ENCODE data around the gene CASKIN1.
A peak's percentile ranks its signal among the peaks of the same experiment; 100 is the strongest.
"Not testable (repeated sequence)": the region's sequence is repeated elsewhere in the genome, so short reads cannot be mapped to it uniquely, and the experiment has no call there.

CASKIN1 gene

DNA sequence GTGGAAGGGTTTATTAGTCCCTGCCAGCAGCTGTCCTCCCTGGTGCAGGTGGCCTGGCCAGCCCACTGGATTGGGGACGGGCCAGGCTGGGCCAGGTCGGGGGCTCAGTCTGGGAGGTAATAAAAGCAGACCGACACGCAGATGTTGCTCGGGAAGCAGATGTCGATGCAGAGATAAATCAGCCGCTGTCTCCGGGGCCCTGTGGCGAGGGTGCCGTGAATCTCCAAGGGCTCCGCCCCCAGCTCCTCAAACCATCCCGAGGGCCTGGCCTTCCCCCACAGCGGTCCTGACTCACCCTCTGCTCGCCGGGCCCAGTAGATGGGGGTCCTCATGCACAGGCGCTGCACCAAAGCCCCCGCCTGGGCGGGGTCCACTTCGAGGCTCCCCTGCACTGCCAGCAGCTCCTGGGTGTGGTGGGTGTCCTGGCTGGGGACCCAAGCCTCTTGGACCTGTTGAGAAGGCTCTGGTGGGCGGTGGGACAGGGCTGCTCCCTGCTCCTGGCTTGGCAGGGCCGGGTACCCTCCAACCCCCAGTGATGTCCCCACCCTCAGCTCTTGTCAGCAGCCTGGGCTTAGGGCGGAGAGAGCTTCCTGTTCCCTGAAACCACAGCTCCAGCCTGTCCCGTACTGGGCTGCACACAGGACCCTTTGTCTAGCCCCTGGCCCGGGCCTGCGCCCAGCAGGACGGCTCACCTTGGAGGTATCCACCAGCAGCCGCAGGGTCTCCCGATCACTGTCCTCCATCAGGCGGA, 13.0 kb upstream of the CASKIN1 start:
- no peak for DNase-seq

DNA sequence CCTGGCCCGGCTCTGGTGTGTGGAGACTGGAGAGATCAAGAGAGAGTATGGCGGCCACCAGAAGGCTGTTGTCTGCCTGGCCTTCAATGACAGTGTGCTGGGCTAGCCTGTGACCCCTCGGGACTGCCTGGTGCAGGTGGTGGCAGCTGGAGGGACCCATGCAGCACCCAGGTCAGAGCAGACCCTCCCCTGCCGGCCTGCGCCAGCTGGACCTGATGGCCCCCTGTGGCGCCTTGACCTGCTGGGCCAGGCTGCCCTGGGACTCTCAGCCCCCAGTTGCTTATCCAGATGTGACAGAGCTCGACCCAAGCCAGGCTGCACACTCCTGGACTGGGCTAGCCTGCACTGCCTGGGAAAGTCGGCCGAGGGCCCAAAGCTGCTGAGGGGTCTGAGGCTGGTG, 12.4 kb upstream of the CASKIN1 start:
- no peak for DNase-seq

DNA sequence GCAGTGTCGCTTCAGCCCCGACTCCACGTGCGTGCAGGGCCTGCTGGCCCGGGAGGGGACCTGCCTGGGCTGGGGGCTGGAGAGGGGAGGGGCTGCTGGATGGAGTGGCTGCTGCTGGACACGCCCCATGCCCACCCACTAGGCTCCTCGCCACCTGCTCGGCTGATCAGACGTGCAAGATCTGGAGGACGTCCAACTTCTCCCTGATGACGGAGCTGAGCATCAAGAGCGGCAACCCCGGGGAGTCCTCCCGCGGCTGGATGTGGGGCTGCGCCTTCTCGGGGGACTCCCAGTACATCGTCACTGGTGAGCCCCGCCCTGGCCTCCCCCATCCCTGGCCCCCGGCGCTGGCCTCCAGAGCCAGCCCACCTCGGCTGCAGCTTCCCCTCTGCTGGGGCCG, 11.9 kb upstream of the CASKIN1 start:
- no peak for DNase-seq

DNA sequence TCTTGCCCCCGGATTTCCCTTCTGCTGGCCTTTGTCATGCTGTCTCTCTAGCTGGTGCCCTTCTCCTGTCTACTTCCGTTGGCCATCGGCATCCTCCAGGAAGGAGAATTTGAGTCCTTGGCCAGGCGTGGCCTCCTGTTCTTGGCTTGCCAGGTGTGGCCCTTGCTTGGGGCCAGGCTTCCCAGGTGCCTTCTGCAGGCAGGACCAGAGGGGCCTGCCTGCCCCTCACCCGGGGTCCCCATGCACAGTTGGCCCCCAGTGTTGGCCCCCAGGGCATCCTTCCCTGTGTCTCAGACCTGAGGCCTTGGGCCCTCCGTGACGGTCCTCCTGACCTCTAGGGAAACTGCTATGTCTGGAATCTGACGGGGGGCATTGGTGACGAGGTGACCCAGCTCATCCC, 11.5 kb upstream of the CASKIN1 start:
- no peak for DNase-seq

DNA sequence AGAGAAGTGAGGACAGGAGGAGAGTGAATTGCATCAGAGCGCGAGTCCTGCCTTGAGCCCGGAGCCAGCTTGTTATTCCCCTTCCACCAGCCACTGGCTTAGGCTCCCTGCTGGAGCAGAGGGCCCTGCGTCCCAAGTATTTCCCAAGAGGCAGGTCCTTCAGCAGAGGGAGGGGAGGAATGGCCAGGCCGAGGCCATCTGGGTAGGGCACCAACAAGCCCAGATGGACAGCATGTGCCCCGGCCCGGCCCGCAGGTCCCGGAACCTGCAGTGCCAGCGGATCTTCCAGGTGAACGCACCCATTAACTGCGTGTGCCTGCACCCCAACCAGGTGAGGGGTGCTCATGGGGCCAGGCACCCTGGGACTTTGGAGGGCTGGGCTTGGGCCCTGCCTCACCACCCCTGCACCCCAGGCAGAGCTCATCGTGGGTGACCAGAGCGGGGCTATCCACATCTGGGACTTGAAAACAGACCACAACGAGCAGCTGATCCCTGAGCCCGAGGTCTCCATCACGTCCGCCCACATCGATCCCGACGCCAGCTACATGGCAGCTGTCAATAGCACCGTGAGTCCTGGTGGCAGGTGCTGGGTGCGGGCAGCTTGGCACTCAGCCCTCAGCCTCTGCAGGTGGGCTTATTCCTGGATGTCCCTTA, 10.5 kb upstream of the CASKIN1 start:
- DNase-seq: no peak

DNA sequence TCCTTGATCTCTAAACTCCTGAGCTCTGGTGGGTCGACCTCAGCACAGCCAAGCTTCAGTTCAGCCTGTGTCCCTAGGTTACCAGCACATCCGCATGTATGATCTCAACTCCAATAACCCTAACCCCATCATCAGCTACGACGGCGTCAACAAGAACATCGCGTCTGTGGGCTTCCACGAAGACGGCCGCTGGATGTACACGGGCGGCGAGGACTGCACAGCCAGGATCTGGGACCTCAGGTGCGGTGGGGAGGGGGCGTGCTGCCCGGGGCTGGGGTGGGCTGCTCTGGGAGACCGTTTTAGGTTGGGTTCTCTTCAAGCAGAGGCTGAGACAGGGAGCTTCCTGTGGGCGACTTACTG, 10.0 kb upstream of the CASKIN1 start:
- DNase-seq: no peak

DNA sequence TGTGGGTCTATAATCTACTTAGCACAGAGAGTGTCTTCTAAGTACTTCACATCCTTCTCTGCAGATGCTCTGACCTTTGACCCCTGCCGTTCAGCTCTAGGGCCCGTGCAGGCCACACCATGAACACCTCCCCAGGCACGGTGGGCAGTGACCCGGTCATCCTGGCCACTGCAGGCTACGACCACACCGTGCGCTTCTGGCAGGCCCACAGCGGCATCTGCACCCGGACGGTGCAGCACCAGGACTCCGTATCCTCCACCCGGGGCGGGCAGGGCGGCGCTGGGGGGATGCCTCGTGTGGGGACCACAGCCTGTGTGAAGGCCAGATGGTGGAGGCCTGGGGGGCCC, 9.5 kb upstream of the CASKIN1 start:
- DNase-seq: no peak

DNA sequence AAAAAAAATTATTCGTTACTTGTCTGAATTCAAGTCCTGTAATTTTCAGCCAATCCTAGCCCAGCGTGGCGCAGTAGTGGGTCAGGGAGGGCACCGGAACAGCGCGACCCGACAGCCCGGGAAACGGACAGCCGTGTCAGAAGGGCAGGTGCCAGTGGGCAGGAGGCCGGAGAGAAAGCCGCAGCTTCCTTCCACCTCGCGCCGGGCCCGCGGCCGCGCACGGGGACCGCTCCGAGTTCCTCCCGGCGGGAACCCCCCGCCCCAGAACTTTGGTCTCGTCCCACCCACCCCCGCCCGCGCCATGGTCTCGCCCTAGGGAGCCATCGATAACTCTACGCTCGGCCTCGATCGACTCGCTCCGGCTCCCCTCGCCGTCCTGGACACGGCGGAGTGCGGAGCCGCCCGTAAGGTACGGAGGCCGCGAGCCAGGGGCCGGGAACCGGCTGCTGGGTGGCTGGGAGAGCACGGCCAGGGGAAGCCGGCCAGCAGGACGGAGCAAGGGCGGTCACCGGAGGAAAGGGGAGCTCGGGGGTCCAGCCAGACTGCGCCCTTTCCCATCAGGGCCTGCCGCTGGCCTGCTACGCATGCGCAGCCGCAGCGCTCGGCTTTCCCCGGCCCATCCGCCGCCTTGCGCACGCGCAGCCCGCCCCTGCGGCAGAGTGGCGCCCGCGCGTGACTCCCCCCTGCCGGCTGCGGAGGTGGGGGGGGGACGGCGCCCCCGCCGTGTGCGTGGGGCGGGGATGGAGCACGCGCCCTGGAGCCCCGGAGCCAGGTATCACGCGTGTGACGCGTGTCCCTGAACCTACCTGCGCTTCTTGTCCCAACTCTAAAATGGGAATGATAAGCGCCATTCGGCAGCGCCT, 8.9 kb upstream of the CASKIN1 start, which contains the start of gene MLST8:
Gene MLST8, plus strand, starts transcription at position 351 of the 863 bp plus-strand sequence. CDS start 632 bp downstream, outside the sequence.
- DNase-seq: peak; percentile 92

DNA sequence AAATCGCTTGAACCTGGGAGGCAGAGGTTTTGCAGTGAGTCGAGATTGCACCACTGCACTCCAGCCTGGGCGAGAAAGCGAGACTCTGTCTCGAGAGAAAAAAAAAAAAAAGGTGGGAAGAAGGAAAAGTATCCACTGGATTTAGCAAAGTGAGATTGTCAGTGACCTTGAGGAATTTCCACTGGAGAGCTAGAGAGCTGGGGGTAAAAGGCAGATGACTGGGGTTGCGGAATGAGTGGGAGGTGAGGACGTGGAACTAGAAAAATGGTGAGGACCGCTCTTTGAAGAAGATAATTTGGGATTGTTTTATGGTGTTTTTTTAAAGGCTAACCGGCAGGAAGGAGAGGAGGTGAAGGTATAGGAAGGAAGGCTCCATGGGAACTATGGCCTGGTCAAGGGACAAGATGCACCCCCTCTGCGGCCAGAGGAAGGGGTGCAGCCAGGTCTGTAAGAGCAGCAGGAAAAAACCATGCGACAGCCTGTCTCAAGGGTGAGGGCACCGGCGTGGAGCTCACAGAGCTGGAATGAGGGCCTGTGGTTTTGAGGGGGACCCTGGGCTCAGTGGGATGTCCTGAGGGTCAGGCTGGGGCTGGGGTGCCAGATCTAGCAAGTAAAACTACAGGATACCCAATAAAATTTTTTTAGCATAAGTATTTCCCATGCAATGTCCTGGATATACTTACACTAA, 8.2 kb upstream of the CASKIN1 start:
- DNase-seq: no peak

DNA sequence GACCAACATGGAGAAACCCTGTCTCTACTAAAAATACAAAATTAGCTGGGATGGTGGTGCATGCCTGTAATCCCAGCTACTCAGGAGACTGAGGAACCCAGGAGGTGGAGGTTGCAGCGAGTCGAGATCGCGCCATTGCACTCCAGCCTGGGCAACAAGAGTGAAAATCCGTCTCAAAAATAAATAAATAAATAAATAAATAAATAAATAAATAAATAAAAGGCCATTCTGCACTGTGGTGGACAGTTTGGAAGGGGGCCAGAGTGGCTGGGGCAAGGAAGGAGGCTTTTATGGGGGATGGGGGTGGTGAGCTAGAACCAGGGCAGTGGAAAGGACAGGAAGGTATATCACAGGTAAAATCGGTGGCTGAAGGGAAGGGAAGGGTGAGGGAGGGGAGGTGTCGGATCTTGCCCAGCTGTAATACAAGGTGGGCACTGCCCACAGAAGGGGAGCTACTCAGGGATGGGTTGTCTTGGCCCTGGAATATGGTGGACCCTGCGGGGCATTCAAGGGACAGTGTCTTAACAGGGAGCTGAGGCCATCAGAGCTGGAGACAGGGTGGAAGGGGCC, 6.8 kb upstream of the CASKIN1 start:
- not testable (repeated sequence) for DNase-seq

DNA sequence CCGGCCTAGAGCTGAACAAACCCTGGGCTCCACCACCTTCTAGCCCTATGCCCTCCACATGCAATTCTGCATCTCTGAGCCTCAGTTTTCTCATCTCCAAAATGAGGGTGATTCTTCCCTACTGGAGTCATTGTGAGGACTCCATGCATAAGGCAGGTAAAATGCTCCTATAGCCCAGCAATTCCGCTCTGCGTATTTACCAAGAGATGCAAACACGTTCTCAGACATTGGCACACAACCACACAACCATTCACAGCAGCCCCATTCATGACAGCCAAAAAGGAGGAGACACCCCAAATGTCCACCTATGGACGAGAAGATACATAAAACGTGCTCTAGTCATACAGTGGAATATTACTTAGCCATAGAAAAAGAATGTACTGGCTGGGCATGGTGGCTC, 3.9 kb upstream of the CASKIN1 start:
- no peak for DNase-seq

DNA sequence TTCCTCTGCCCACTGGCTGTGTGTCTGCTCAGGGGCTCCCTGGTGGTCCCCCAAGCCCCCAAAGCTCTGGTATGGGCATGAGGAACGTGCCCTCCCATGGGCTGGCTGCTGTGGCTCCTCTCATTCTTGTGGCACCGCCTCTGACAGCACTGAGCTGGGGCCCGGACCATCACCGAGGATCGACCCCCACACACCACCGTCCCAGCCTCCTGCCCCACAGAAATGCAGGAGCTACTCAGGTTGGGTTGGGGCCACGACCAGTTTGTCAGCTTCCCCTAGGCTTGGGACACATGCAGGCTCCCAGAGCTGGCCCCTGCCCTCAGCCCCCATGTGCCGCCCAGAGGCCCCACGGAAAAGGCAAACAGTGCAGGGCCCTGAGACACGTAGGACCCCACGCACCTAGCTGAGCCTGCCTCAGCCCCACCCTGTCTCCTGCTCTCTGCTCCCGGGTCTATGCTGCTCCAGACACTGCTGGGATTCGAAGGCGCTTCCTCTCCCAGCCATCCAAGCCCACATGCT, 3.3 kb upstream of the CASKIN1 start:
- no peak for DNase-seq

DNA sequence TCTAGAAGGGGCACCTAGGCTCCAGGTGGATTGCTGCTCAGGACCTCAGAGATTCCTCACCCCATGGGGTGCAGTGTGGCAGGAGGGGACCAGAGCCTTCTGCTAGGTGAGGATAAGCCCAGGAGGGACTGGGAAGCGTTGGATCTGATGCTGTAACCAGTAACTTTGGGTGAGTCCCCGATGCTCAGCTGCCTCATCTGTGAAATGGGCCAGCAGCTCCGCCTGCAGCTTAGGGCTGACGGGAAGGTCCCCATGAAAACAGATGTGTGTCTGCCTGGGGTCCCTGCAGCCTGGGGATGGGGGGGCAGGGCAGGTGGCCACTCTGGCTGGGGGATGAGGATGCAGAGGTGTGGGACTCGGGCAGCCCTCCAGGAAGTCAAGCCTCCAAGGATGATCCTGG, 2.7 kb upstream of the CASKIN1 start:
- no peak for DNase-seq

DNA sequence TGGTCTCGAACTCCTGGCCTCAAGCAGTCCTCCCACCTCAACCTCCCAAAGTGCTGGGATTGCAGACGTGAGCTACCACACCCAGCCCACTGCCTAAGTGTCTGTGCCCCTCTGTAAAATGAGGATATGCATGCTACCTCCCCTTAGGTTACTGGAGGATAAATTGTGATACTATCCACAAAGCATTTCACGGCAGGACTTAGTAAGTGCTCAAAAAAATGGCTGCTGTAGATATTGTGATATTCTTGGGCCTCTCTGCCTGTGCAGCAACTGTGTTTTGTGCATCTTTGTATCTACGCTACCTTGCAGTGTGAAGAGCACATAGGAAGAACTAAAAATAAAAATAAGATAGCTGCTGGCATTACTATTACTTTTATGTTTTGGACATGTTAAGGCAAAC, 1.9 kb upstream of the CASKIN1 start:
- DNase-seq: no peak

DNA sequence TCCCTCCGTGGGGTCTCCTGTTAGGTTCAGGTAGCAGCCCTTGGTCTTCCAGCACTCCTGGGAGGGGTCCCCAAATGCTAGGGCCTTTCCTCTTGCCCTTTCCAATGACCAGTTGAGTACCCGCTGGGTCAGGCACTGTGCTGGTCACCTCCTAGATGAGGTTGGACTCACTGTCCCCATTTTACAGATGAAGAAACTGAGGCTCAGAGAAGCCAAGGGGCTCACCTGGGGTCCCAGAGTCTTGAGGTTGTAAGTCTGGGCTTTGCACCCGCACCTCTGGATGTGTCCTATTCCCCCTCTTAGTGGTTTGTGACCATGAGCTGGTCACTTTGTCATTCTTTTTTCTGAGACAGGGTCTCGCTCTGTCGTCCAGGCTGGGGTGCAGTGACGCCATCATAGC, 1.4 kb upstream of the CASKIN1 start:
- DNase-seq: no peak

DNA sequence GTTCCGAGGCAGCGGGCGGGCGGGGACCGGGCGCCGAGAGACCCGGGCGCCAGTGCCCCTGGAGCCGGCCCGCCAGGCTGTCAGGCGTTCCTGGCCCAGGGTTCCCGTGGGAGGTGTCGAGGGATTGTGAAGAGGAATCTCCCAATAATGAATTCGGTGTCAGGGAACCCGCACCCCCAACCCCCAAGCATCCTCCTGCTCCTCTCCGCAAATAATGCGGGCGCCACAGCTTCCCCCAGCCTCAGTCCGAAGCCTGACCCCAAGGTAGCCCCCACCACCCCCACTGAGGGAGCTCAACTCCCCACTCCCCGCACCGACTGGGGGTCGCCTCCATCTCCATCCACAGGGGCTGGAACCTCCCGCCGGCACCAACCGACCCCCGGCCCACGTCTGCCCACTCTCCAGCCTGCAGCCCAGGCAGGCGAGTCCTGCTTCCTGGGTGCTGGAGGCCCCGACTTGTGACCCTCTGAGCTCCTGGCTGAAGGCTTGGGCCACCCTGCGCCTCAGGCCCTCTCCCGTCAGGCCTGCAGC, 641 bp upstream of the CASKIN1 start:
- DNase-seq: no peak

DNA sequence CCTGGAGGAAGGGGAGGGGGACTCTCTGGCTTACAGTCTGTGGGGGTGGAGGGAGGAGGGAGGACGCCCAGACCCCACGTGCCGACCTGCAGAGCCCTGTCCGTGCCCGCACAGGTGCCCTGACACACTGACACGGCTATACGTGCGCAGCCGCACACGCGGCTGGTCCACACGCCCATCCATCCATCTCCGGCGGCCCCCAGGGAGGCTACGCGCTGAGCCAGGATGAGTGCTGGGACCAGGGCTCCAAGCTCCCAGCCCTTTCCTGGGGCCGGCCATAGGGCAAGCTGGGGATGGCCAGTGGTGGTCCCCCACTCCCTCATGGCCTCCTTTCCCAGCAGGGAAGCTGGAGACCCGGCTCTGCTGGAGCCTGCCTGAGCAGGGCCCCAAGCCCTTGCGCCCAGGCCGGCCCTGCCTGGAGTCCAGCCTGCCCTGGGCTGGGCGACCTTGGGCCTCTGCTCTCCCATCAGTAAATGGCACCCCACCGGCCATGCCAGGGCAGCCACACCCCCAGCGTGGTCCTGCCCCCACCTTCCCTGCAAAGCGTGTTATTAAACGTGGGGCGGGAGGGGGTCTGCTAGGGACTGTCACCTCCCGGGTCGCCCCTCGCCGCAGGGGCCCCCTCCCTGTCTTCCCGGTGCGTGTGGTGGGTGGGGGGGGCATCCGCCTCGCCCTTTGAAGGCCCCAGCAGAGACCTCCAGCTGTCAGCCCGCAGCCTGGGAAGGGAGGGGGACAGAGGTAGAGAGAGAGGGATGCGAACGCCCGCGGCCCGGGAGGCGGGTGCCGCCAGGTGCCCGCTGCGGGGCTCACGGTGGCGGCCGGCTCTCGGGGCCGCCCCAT, 863 bp downstream of the CASKIN1 start:
- DNase-seq: no peak

DNA sequence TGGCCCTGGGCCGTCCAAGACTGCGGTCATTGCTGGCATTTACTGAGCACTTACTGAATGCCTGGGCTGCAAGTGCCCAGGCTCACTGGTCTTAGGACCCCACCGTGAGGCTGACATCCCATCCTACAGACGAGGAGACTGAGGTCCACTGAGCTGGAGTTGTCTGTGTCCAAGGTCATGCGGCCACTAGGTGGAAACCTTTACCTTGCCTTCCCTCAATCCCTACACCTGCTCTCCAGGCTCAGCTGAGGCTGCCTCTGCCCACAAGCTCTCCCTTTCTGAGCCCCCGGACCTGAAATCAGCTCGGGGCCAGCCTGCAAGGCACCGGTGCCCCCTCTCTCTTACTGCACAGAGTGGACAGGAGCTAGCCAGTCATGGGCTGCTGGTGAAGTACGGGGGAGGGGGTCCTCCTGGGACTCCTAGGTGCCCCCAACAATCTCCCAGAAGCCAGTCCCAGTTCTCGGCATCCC, 1.5 kb downstream of the CASKIN1 start:
- no peak for DNase-seq

DNA sequence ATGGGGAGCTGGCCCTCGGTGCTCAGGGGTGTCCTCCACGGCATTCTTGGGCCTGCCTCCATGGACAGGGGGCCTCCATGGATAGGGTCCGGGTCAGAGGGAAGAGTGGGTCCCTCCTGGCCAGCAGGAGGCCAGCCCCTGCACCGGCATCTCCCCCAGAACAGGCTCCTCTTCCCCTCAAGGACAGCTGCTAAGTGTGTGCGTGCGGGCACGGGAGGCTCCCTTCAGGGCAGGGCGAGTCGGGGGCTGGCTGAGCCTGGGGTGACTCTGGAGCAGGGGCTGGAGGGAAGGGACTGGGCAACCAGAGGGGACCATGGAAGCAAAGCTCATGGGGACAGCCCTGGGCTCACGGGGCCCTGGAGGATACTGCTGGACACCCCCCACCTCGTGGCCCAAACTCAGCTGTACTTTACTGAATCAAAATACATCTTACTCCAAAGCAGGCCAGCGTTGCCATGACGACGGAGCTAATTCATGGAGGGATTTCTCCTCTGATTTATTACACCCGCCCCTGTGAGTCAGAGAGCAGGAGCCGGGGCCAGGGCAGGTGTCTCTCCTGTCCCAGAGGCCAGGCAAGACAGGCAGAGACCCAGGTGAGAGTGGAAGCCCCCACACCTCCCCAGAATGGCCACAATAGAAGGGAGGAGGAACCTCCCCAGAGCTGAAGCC, 2.1 kb downstream of the CASKIN1 start:
- DNase-seq: no peak

DNA sequence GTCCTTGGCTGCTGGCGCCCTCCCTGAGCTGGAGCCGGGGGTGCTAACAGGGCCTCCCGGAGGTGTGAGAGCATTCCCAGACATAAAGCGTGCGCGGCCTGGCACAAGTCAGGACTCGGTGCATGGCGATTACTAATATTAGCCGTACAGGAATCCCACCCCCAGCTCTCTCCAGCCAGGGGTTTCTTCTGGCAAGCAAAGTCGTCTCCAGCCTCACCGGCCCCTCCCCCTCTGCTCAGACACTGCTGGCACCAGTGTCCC, 5.0 kb downstream of the CASKIN1 start:
- no peak for DNase-seq
